Lung (tissue), 12 donors: Measurements from ENCODE around the gene MTA1. TPM values are rescaled to one million over a fixed set of nuclear protein-coding genes. Genes with fewer than 3 reads are reported as not detected.
A peak's percentile ranks its signal among the peaks of the same experiment; 100 is the strongest.

ENCODE experiments used
- ATAC-seq: fragments of 200-7000 bp; cut with Tn5 transposase; one replicate; pipeline ENCODE4 v1.9.1; 2020; ENCODE audit warnings: moderate number of reproducible peaks; ENCODE audit not compliant: insufficient read depth, low FRiP score
- DNase-seq, 3 donors: peaks; one replicate each; pipeline ENCODE4 v3.0.0-alpha.2; 2013 to 2017
- H3K27ac ChIP-seq, 2 donors: one replicate each; pipeline ENCODE4 v1.5.1; 2013; ENCODE audit warnings: mild to moderate bottlenecking in 2 of 2, moderate library complexity in 2 of 2, control low read depth in 1 of 2, inconsistent platforms in 1 of 2, low read depth in 1 of 2, low read length in 1 of 2
- H3K27me3 ChIP-seq, 3 donors: one replicate each; pipeline ENCODE4 v1.5.1; 2013; ENCODE audit warnings: low read length in 2 of 3; ENCODE audit not compliant: control insufficient read depth in 3 of 3, insufficient read depth in 3 of 3
- H3K36me3 ChIP-seq, 4 donors: one replicate each; pipeline ENCODE4 v1.5.1; 2013; ENCODE audit warnings: low read length in 4 of 4, mild to moderate bottlenecking in 1 of 4, moderate library complexity in 1 of 4; ENCODE audit not compliant: control insufficient read depth in 4 of 4, insufficient read depth in 4 of 4
- H3K4me1 ChIP-seq, 5 donors: one replicate each; pipeline ENCODE4 v1.5.1; 2013; ENCODE audit warnings: low read length in 5 of 5, mild to moderate bottlenecking in 2 of 5, moderate library complexity in 1 of 5; ENCODE audit not compliant: control insufficient read depth in 5 of 5, insufficient read depth in 5 of 5
- H3K4me3 ChIP-seq: one replicate; pipeline ENCODE4 v1.5.1; 2013; ENCODE audit warnings: mild to moderate bottlenecking, control low read depth, moderate library complexity
- H3K9ac ChIP-seq, 2 donors: one replicate each; pipeline ENCODE4 v1.5.1; 2013; ENCODE audit warnings: low read length in 2 of 2, control low read depth in 1 of 2; ENCODE audit not compliant: insufficient read depth in 1 of 2
- H3K9me3 ChIP-seq, 4 donors: one replicate each; pipeline ENCODE4 v1.5.1; 2013; ENCODE audit warnings: low read length in 3 of 4, mild to moderate bottlenecking in 1 of 4, moderate library complexity in 1 of 4; ENCODE audit not compliant: control insufficient read depth in 4 of 4, insufficient read depth in 3 of 4
- WGBS, 2 donors: extraction: QIAGEN DNeasy Blood & Tissue Kit; methylation state at CpG; one replicate each; pipeline ENCODE4 v1.1.7; 2013; 5-methylcytosine and 5-hydroxymethylcytosine counted together
- polyA plus RNA-seq, 2 donors: library from polyadenylated mRNA; stranded (reverse); fragments of 200-250 nt; gene quantifications; one replicate each; pipeline ENCODE4 v1.2.1, GENCODE V29; 2013
- total RNA-seq, 2 donors: library from RNA; depleted of rRNA in 1 of 2; stranded (reverse); fragments of >200 nt in 1 of 2; gene quantifications; one replicate each; pipeline ENCODE4 v1.2.1, GENCODE V29; 2014 to 2021
- TF ChIP-seq, protein P1 (sequence below): IDR thresholded peaks from 2 replicates; pipeline ENCODE4 v1.5.1; 2012; ENCODE audit warnings: mild to moderate bottlenecking; ENCODE audit errors: control extremely low read depth, extremely low read depth
- donor health status: control.
- donor health status: control.
- donor health status: Bipolar disorder and iron deficiency.
- donor health status: healthy.
- donor health status: DM: yes; HTN: yes; CAD: no.

Gene MTA1
- total and polyA plus RNA-seq, 4 donors, result 40.2 to 113 (median 63.6) TPM

- ATAC-seq (no peak), DNase-seq (no peak)
- H3K4me3 ChIP-seq, result no peak overlapping the region
- no peak overlapping the region for H3K9ac ChIP-seq
- H3K9me3 ChIP-seq, result no peaks in the 10 kb centered on the region
- 66 to 67% methylated on average over 15 of the region's 15 CpGs for WGBS, 2 donors
- H3K27me3 ChIP-seq, result no peaks in the 10 kb centered on the region
- H3K4me1 ChIP-seq, result peaks cover 4 to 50% (median 26%) of the 10 kb centered on the region in 5 donors
- TF ChIP-seq, protein P1, sequence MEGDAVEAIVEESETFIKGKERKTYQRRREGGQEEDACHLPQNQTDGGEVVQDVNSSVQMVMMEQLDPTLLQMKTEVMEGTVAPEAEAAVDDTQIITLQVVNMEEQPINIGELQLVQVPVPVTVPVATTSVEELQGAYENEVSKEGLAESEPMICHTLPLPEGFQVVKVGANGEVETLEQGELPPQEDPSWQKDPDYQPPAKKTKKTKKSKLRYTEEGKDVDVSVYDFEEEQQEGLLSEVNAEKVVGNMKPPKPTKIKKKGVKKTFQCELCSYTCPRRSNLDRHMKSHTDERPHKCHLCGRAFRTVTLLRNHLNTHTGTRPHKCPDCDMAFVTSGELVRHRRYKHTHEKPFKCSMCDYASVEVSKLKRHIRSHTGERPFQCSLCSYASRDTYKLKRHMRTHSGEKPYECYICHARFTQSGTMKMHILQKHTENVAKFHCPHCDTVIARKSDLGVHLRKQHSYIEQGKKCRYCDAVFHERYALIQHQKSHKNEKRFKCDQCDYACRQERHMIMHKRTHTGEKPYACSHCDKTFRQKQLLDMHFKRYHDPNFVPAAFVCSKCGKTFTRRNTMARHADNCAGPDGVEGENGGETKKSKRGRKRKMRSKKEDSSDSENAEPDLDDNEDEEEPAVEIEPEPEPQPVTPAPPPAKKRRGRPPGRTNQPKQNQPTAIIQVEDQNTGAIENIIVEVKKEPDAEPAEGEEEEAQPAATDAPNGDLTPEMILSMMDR, result no peak
- H3K27ac ChIP-seq, result peak overlapping the region; percentile 67 to 74
- H3K36me3 ChIP-seq, result peaks cover 0 to 8% (median 0%) of the 10 kb centered on the region in 4 donors
These were observed 60.6 kb downstream of the MTA1 start for GRCh38 chr14:105480199-105480746.

DNA sequence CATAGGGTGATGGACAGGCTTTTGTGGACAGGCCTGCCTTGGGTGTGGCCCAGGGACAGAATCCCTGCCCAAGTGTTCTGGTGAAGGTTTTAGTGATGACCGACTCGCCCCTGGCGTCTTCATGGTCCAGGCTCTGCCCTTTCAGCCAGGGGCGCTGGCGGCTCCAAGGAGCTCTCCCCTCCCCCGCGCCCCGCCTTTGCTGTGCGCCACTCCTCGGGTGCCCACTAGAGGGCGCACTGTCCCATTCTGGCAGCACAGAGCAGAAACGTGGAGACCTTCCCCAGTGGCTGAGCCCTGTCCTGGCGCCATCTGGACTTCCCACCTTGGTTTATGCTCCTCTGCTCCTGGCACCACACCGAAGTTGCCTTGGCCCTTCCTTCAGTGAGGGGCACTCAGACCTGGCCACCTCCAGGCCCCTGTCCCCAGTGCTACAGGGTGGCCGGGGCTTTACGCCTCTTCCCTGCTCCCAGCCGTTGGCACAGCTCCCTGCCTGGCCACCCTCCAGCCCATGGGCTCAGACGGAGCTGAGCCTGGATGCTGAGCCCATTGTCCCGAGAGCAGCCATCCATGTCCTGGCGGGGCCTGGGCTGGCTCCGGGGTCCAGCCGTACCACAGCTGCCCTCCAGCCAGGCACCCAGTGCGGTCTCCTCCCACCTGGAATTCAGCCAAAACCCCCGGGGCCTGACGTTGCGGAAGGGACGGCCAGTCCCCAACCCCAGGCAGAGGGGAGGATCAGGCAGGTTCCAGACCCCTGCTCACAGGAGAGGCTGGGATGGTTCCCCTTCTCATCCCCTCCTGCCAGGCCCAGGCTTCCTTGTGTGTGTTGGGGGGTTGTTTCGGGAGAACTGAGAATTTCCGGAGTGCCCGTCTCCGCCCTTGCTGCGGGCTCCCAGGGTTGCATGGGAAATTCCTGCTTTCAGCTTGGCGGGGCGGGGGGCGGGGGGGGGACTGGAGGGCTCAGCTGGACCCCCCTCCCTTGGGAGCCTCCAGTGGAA lies 61.5 kb downstream of the MTA1 start:
- H3K36me3 ChIP-seq, result peaks cover 0 to 8% (median 0%) of the 10 kb centered on the region in 4 donors
- peak overlapping the region; percentile 93 to 95 for H3K27ac ChIP-seq
- H3K4me1 ChIP-seq, result peaks cover 6 to 47% (median 31%) of the 10 kb centered on the region in 5 donors
- ATAC-seq, result peak; percentile 82
- 0 to 1% methylated on average over 34 to 35 of the region's 35 CpGs for WGBS, 2 donors
- no peaks in the 10 kb centered on the region for H3K9me3 ChIP-seq
- DNase-seq, result peak; percentile 93 to 95 (median 95)
- H3K9ac ChIP-seq, result peak overlapping the region; percentile 68 to 83
- TF ChIP-seq, protein P1, result peak; percentile 97
- no peak overlapping the region for H3K4me3 ChIP-seq
- peaks cover 0 to 2% (median 0%) of the 10 kb centered on the region in 3 donors for H3K27me3 ChIP-seq

DNA sequence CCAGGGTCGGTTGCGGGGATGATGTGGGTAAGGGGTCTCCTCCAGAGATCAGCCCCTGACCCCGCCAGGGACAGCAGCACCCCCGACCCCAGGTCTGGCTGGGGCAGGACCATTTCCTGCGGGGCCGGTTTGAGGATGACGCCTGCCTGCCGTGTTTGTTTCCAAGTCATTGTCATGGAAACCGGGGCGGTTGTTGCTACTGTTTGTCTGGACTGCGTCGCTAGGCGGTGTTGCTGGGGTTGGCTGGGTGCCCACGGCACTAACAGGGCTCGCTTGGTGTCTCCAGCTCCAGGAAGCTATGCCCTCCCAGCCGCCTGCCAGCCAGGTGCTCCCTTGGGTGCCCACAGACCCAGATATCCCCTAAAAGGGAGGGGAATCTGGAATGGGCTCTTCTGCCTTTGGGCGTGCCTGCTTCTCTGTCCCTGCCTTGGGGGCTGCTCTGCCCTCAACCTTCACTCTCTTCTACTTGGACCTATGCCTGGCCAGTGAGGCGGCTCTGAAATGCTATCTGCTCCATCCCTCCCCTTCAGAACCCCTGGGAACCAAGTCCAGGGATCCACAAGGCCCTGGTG lies 62.3 kb downstream of the MTA1 start:
- WGBS, 2 donors, result 2 to 3% methylated on average over 18 of the region's 18 CpGs
- Histone ChIP-seq H3K27ac (peak overlapping the region; percentile 86 to 95), H3K9me3 (no peaks in the 10 kb centered on the region), H3K27me3 (peaks cover 0 to 10% (median 0%) of the 10 kb centered on the region in 3 donors), H3K36me3 (peaks cover 0 to 8% (median 0%) of the 10 kb centered on the region in 4 donors), H3K9ac (peak overlapping the region; percentile 59 to 81), H3K4me3 (no peak overlapping the region), H3K4me1 (peaks cover 4 to 41% (median 35%) of the 10 kb centered on the region in 5 donors)
- TF ChIP-seq, protein P1, result no peak
- DNase-seq, result peak; percentile 98
- peak; percentile 46 for ATAC-seq
